ENCODE measurements around the gene MDK. TPM values are rescaled to one million over a fixed set of nuclear protein-coding genes. Genes with fewer than 3 reads are reported as not detected.

MDK gene
- total RNA-seq, 1 experiment from 2014 or later = 252 TPM

DNA sequence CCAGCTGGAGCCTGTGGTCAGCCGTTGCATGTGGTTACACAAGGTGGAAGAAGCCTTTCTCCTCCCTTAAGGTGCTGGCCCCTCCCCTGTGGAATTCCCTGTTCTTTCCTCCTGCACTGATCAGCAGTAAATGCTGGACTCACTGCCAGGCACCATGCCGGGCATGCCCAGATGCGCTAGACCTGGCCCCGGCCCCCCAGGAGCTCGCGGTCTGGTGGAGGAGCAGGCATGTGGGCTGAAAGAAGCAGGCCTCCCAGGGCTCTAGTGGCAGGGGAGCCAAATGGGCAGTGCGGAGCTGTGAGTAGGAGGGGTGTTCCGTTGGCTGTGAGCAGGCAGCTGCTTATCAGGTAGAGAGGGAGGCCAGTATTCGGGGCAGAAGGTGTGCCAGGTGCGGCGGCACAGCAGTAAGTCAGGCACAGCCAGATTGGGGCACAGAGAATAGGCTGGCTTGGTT is 24.0 kb upstream of the MDK start:
- TF ChIP-seq SIN3A (IDR thresholded peaks at IDR 0.05; ENCODE audit: borderline replicate concordance, insufficient read depth, low read depth, low read length) = no peak
- no peak for TF ChIP-seq POLR2AphosphoS5 (IDR thresholded peaks at IDR 0.05; ENCODE audit: low read depth, low read length)
- TF ChIP-seq, protein P1, sequence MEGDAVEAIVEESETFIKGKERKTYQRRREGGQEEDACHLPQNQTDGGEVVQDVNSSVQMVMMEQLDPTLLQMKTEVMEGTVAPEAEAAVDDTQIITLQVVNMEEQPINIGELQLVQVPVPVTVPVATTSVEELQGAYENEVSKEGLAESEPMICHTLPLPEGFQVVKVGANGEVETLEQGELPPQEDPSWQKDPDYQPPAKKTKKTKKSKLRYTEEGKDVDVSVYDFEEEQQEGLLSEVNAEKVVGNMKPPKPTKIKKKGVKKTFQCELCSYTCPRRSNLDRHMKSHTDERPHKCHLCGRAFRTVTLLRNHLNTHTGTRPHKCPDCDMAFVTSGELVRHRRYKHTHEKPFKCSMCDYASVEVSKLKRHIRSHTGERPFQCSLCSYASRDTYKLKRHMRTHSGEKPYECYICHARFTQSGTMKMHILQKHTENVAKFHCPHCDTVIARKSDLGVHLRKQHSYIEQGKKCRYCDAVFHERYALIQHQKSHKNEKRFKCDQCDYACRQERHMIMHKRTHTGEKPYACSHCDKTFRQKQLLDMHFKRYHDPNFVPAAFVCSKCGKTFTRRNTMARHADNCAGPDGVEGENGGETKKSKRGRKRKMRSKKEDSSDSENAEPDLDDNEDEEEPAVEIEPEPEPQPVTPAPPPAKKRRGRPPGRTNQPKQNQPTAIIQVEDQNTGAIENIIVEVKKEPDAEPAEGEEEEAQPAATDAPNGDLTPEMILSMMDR (IDR thresholded peaks at IDR 0.05) = no peak
- no peak for TF ChIP-seq TCF7L2 (IDR thresholded peaks at IDR 0.05; ENCODE audit: low read depth, low read length)
- TF ChIP-seq, protein P2, sequence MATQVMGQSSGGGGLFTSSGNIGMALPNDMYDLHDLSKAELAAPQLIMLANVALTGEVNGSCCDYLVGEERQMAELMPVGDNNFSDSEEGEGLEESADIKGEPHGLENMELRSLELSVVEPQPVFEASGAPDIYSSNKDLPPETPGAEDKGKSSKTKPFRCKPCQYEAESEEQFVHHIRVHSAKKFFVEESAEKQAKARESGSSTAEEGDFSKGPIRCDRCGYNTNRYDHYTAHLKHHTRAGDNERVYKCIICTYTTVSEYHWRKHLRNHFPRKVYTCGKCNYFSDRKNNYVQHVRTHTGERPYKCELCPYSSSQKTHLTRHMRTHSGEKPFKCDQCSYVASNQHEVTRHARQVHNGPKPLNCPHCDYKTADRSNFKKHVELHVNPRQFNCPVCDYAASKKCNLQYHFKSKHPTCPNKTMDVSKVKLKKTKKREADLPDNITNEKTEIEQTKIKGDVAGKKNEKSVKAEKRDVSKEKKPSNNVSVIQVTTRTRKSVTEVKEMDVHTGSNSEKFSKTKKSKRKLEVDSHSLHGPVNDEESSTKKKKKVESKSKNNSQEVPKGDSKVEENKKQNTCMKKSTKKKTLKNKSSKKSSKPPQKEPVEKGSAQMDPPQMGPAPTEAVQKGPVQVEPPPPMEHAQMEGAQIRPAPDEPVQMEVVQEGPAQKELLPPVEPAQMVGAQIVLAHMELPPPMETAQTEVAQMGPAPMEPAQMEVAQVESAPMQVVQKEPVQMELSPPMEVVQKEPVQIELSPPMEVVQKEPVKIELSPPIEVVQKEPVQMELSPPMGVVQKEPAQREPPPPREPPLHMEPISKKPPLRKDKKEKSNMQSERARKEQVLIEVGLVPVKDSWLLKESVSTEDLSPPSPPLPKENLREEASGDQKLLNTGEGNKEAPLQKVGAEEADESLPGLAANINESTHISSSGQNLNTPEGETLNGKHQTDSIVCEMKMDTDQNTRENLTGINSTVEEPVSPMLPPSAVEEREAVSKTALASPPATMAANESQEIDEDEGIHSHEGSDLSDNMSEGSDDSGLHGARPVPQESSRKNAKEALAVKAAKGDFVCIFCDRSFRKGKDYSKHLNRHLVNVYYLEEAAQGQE (IDR thresholded peaks at IDR 0.05; ENCODE audit: insufficient read depth in 1 of 2, low read depth in 2 of 2, low read length in 1 of 2) = no peak
- ATAC-seq = 0 out of 2 replicates have a peak, but pooled peaks have one; percentile 19
- CTCF ChIA-PET = no interaction called here
- no peaks in the 10 kb centered on the region for H3K9me3 ChIP-seq (ENCODE audit: control insufficient read depth, insufficient read depth, low read depth, low read length)
- H3K27ac ChIP-seq (ENCODE audit: low read length) = peak overlapping the region; percentile 45; the same call in 1 of the 2 replicates
- in situ Hi-C loops (cut with HindIII; ENCODE audit: low pct_unique_long_range_greater_than_20kb, low sequenced_read_pairs) (no loop called here), intact Hi-C loops (cut with micrococcal nuclease; ENCODE audit: unreplicated experiment) (no loop called here)
- H3K27me3 ChIP-seq (ENCODE audit: control insufficient read depth, insufficient read depth, low read length) = no peaks in the 10 kb centered on the region
- POLR2A ChIA-PET = no interaction called here
- no peaks in the 10 kb centered on the region; the same call in 1 of the 2 replicates for H3K36me3 ChIP-seq (ENCODE audit: control insufficient read depth, insufficient read depth, low read length)
- peaks cover 32% of the 10 kb centered on the region for H3K4me1 ChIP-seq (ENCODE audit: control insufficient read depth, insufficient read depth, low read length)
- DNase-seq (ENCODE audit: low read depth, low spot score) = no peak
- no peak overlapping the region for H3K4me3 ChIP-seq (ENCODE audit: low read depth in 2 of 2, low read length in 2 of 2)
- BruUV-seq (replicated peaks) = no TSS peak

DNA sequence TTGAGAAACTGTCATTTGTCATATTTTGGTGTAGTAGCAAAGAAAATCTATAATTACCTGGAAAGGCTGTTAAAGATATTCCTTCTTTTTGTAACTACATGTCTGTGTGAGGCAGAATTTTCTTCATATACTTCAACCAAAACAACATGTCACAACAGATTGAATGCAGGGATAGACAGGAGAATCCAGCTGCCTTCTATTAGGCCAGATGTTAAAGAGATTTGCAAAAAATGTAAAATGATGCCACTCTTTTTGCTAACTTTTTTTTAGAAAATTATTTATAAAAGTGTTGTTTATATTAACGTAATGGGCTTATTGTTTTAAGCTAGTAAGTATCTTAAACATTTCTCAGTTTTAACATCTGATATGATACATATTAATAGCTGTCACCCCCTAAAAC is 21.5 kb upstream of the MDK start:
- H3K27me3 ChIP-seq (ENCODE audit: control insufficient read depth, insufficient read depth, low read length) = no peaks in the 10 kb centered on the region
- ATAC-seq (no peak), DNase-seq (ENCODE audit: low read depth, low spot score) (no peak)
- H3K9me3 ChIP-seq (ENCODE audit: control insufficient read depth, insufficient read depth, low read depth, low read length) = no peaks in the 10 kb centered on the region
- H3K36me3 ChIP-seq (ENCODE audit: control insufficient read depth, insufficient read depth, low read length) = no peaks in the 10 kb centered on the region; the same call in 1 of the 2 replicates
- peak overlapping the region; percentile 51 for H3K27ac ChIP-seq (ENCODE audit: low read length)
- ChIA-PET POLR2A (no interaction called here), CTCF (interaction anchor here (0.6 to 0.7 kb wide), 2 partner anchors 10 to 54 kb away, joined by 3 read pairs; no protein-coding TSS in a partner anchor)
- intact Hi-C loops (cut with micrococcal nuclease; ENCODE audit: unreplicated experiment) (no loop called here), in situ Hi-C loops (cut with HindIII; ENCODE audit: low pct_unique_long_range_greater_than_20kb, low sequenced_read_pairs) (no loop called here)
- H3K4me3 ChIP-seq (ENCODE audit: low read depth in 2 of 2, low read length in 2 of 2) = no peak overlapping the region
- TF ChIP-seq POLR2AphosphoS5 (IDR thresholded peaks at IDR 0.05; ENCODE audit: low read depth, low read length) (no peak), TCF7L2 (IDR thresholded peaks at IDR 0.05; ENCODE audit: low read depth, low read length) (no peak), SIN3A (IDR thresholded peaks at IDR 0.05; ENCODE audit: borderline replicate concordance, insufficient read depth, low read depth, low read length) (no peak)
- TF ChIP-seq, protein P2 (IDR thresholded peaks at IDR 0.05; ENCODE audit: insufficient read depth in 1 of 2, low read depth in 2 of 2, low read length in 1 of 2) = no peak
- TF ChIP-seq, protein P1 (IDR thresholded peaks at IDR 0.05) = no peak
- peaks cover 52% of the 10 kb centered on the region for H3K4me1 ChIP-seq (ENCODE audit: control insufficient read depth, insufficient read depth, low read length)
- BruUV-seq (replicated peaks) = no TSS peak

Data from Panc1 (cell line).